Fibroblast of the conjunctiva (primary cell): ENCODE measurements around the gene TUBGCP2.
"Not testable (repeated sequence)": the region's sequence is repeated elsewhere in the genome, so short reads cannot be mapped to it uniquely, and the experiment has no call there.

Experiments used
- DNase-seq: peaks from one replicate; pipeline ENCODE4 v3.0.0-alpha.2; 2010; ENCODE audit warnings: low read depth

The TUBGCP2 gene

DNA sequence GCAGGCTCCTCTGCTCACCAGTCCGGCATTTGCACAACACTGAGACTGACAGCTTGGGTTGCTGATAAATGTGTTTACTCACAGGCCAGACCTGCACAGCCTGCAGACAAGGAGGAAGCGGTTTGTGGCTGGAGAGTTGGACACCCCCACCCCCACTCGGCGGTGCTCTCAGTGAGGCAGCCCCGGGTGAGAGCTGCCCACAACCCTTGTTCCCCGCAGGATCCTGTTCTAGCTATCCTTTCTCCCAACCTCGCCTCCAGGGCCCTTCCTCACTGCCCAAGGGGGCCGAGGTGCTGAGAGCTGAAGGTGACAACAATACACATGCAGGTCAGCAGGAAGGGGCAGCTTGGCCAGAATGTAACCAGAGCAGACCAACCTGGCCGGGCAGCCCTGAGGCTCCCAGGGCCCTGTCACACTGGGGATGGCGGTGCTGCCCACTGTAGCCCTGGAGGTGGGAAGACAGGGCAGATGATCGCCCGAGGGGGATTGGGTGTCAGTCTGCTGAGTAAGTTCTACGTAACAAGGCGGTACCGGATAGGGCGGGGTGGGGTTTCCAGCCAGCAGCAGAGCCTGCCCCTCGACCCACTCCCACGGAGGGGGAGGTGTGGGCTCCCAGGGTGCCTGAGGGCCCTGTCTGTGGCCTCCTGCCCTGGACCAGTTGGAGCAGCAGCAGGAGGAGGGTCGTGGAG lies 30.0 kb downstream of the TUBGCP2 start:
- no peak for DNase-seq

GRCh38 chr10:133277993-133278576 lies 30.6 kb downstream of the TUBGCP2 start:
- DNase-seq: no peak

GRCh38 chr10:133277277-133277992 lies 31.2 kb downstream of the TUBGCP2 start:
- DNase-seq: no peak

GRCh38 chr10:133276435-133277201 lies 32.1 kb downstream of the TUBGCP2 start, which contains the start of gene ADAM8:
TSS of gene ADAM8 (minus strand) at chr10:133276868. CDS start at chr10:133276817, 51 bp downstream.
- DNase-seq: no peak

DNA sequence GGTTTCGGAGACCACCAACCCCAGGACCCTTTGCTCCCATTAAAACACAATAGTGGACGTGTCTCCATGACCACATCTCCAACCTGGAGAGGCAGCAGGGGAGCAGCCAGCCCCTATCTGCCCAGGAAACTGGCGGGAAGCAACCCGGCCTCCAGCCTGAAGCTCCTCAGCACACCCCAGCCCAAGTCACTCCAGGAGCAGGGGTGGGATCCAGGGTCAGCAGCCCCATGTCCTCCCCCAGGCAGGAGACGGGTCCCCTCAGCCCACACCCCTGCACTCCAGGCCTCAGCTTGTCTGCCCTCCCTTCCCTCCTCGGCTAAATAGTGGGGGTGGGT lies 32.6 kb downstream of the TUBGCP2 start:
- DNase-seq: no peak

- DNase-seq: no peak
Measured at GRCh38 chr10:133275684-133276092, 33.0 kb downstream of the TUBGCP2 start.

DNA sequence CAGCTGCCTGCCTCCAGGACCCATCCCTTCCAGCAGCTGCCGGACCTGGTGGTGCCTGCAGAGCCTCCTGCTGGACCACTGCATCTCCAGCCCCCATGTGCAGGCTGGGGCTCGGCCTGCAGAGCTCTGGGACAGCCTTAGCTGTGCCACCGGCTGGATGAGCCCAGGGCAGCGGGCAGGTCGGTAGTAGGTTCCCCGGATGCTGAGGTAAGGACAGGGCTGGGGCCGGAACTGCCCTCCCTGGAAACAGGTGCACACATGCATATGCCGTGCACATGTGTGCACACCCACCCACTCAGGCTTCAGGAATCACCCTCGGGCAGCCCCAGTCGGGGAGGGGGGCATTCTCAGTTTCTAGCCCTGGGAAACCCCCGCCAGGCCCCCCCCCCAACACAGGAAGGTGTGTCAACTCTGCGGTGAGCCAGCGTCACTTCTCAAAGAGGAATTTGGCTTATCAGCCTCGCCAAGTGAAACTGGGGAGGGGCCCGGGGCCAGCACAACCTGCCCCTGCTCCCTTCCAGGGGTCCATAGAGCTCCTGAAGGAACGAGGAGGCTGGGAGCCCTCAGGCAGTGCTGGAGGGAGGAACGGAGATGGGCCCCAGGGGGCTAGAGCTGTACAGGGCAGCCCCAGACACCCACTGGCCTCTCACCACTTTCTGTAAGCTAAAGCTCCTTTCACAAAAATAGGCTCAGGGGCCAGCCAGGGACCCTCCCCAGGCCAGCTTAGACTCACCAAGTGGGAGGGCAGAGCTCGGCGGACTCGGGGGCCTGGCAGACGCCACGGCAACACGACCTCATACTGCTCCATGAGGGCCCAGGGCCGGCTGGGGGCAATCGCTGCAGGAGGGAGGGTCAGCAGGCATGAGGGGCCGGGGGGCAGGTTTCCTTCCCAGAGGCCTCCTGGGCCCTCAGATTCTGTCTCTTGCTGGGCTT lies 33.7 kb downstream of the TUBGCP2 start:
- DNase-seq: no peak

DNA sequence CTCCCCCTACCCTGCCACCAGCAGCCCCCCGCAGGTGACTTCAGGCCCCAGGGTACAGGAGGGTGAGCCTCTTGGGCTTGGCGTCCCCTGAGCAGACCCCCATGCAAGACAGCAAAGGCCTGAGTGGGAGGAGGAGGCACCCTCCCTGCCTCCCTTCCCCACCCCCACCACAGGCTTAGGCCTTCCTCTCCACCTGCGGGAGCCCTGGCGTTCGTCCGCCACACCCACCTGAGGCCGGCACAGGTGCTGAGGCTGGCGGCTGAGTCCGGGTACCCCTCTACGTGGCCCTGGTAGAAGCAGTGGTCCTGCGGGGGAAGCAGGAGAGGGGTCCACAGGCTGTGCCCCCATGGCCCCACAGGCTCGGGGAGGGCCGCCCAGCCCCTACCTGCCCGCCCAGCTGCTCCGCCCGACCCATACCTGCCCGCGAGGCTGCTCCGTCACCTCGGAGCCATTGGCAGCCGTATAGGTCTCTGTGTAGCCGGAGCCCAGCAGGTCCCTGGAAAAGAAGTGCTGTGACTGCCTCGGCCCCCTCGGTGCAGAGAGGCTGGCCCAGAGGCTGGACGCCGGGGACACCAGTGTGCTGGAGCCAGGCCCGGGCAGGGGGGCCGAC lies 35.0 kb downstream of the TUBGCP2 start:
- DNase-seq: no peak

- no peak for DNase-seq
Measured at GRCh38 chr10:133272964-133273420, 35.7 kb downstream of the TUBGCP2 start.

DNA sequence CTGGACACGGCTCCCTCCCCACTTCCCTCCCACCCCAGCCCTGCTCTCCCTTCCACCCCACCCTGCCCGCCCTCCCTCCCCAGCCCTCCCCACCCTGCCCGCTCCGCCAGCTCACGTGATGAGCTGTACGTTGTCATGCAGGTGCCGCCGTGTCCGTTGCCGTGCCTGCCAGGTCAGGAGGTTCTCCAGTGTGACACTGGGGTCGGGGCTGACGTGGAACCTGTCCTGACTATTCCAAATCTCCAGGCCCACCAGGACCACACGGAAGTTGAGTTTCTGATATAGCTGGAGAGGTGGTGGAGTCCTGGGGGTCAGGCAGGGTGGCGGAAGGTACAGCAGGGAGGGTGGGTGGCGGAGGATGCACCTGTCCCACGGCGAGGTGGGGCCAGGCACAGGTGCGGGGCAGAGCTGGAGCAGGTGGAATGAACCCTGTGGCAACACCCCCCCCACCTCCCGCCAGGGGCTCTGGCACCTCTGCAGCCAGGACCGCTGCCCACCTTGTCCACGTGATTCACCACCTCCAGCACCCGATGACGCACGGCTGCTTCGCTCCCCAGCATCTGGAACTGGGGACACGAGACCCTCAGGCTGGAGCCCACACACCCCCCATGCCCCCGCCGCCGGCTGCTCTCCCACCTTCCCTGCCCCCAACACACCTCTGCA lies 36.2 kb downstream of the TUBGCP2 start:
- no peak for DNase-seq

DNA sequence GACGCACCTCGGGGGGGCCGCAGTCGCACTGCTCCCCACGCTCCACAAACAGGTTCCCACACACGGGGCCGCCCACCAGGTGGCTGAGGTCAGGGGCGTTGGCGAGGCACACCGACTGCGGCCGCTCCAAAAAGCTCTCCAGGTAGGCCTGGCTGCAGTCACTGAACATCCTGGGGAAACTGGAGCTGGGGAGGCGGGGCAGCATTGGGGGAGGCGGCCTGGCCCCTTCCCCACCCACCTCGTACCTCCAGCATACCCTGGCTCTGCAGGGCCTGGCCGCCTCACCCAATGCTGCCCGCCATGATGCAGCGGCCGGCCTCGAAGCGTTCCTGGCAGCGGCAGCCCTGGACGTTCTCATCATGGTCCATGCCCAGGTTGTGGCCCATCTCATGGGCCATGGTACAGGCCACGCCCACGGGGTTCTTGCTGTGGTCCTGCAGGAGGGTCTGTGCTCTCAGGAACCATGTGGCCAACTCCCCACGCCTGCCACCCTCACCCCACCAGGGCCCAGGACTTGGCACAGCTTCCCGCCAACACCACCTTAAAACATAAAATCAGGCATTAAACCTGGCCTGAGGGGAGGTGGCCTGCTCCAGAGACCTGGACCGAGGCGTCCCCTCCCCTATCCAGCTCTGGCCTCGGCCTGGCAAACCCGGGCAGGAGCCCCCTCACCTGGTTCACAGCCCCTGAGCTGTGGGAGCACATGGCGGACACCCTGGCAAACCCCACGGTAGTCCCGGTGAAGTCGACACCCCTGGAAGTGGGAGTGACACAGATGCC lies 37.0 kb downstream of the TUBGCP2 start:
- DNase-seq: no peak

DNA sequence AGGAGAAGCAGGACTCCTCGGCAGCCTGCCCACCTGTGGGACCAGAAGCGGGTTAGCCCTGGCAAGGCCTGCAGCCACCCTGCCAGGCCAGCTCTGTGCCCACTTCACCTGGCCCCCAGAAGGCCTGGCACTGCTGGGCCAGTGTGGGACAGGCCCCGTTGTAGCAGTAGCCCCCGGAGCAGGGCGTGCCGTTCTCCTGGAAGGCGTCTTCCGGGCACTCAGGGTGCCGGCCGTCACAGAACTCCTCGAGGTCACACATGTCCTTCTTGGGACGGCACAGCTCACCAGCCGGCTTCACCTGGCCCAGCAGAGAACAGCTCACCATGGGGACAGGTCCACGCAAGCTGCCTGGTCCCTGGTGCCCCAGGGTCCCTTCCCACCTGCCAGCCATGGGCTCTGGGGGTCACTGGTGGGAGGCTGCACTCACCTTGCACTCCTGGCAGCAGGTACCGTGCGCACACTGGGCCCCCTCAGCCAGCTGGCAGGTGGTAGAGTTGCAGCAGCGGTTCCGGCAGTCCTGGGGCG lies 37.8 kb downstream of the TUBGCP2 start:
- no peak for DNase-seq

DNA sequence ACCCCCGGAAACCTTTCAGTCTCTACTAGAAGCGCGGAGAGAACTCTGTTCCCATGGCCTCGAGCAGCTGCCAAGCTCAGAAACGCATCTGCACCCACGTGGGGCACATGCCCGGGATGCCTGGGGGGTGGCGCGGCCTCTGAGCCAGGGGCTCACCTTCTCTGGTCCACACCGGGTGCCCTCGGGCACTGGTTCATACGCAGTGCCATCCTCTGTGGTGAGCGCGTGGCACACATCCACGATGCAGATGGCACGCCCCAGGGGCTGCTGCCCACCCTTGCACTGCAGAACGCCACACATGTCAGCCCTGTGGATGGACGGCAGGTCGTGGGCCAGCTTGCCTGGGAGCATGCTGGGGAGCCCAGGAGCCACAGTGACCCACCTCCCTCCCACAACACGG lies 38.5 kb downstream of the TUBGCP2 start:
- no peak for DNase-seq

DNA sequence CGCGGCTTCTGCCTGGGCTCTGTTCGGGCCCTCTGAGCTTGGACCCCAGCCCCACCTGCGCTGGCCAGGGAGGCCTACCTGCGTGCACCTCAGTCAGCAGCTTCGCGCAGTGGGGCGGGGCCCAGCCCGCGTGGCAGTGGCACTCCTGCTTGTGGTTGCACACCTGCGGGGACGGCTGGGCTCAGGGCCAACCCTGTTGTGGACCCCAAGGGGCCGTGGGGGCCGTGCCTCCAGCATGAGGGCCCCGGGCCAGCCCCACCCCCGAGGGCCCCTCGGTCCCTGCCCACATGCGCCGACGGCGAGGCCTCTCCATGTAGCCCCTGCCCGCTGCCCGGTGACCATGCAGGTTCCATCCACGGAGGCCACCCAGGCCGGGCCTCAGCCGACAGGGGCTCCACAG lies 39.3 kb downstream of the TUBGCP2 start:
- DNase-seq: no peak

GRCh38 chr10:133268532-133268931 lies 40.1 kb downstream of the TUBGCP2 start:
- no peak for DNase-seq

- no peak for DNase-seq
Measured at GRCh38 chr10:133267829-133268228, 40.8 kb downstream of the TUBGCP2 start.

GRCh38 chr10:133267293-133267692 lies 41.4 kb downstream of the TUBGCP2 start:
- DNase-seq: no peak

DNA sequence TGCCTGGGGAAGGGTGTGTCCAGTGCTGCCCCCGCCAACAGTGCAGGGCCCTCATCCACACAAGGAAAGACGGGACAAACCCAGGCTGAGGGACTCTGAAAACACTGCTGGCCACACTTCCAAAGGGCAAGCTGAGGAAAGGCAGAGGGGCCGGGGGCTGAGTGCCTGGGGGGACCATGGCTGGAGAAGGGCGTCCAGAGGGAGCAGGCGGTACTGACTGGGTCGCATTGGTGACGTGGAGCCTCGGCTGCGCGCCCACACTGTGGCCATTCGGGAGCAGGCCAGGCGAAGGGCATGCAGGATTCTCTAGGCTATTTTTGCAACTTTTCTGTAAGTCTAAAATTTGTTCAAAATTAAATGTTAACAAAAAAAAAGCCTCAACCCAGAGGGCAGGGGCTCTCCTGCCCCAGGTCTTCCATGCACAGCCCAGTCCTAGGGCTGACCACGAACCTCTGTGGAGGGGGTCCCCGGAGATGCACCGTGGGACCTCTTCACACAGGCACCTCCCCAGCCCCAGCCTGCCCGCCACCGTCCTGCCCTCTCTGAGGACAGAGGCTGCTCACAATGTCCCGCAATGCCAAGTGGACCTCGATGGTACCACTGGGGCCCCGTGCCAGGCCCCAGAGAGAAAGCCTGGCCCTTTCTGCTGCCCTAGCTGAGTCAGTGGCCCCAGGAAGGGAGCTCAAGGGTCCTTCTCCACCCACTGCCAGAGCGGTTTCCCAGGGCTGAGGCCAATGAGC lies 42.4 kb downstream of the TUBGCP2 start:
- DNase-seq: no peak

DNA sequence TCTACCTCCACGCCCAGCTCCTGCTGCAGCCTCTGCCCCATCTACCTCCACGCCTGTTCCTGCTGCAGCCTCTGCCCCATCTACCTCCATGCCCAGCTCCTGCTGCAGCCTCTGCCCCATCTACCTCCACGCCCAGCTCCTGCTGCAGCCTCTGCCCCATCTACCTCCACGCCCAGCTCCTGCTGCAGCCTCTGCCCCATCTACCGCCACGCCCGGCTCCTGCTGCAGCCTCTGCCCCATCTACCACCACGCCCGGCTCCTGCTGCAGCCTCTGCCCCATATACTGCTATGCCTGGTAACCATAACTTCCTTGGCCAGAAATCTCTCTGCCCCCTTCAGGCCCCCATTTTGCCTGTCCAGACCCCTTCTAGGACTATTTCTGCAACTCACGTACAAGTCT lies 43.6 kb downstream of the TUBGCP2 start:
- DNase-seq: not testable (repeated sequence)
